GM21360 (cell line): ENCODE results near the gene COL5A1.

Experiments
- ATAC-seq: cut with Tn5 transposase; IDR thresholded peaks from one replicate; pipeline ENCODE4 v1.9.1; 2021; ENCODE audit warnings: mild to moderate bottlenecking, moderate library complexity; ENCODE audit not compliant: unreplicated experiment

Gene COL5A1

GRCh38 chr9:134829356-134829937 lies 187.8 kb downstream of the COL5A1 start:
- no peak for ATAC-seq

- no peak for ATAC-seq
These were observed 188.5 kb downstream of the COL5A1 start for GRCh38 chr9:134830126-134830525.

- ATAC-seq = no peak
These were observed 189.5 kb downstream of the COL5A1 start for GRCh38 chr9:134830926-134831720.

GRCh38 chr9:134832471-134832870 lies 190.9 kb downstream of the COL5A1 start:
- ATAC-seq = no peak

- ATAC-seq = no peak
These were observed 191.8 kb downstream of the COL5A1 start for GRCh38 chr9:134833294-134833880.

GRCh38 chr9:134834217-134834956 lies 192.8 kb downstream of the COL5A1 start:
- no peak for ATAC-seq

- no peak for ATAC-seq
These were observed 193.4 kb downstream of the COL5A1 start for GRCh38 chr9:134834957-134835419.

- ATAC-seq = no peak
These were observed 193.8 kb downstream of the COL5A1 start for GRCh38 chr9:134835448-134835847.

- ATAC-seq = no peak
These were observed 194.4 kb downstream of the COL5A1 start for GRCh38 chr9:134835987-134836386.

- ATAC-seq = no peak
These were observed 194.9 kb downstream of the COL5A1 start for GRCh38 chr9:134836406-134836970.

- ATAC-seq = no peak
These were observed 195.9 kb downstream of the COL5A1 start for GRCh38 chr9:134837529-134837928.

GRCh38 chr9:134838651-134839454 lies 197.2 kb downstream of the COL5A1 start:
- ATAC-seq = no peak

GRCh38 chr9:134839455-134840125 lies 198.0 kb downstream of the COL5A1 start:
- no peak for ATAC-seq

- no peak for ATAC-seq
These were observed 198.9 kb downstream of the COL5A1 start for GRCh38 chr9:134840511-134840910.

GRCh38 chr9:134841180-134841904 lies 199.7 kb downstream of the COL5A1 start:
- ATAC-seq = no peak

- ATAC-seq = no peak
These were observed 200.7 kb downstream of the COL5A1 start for GRCh38 chr9:134842321-134842720.

GRCh38 chr9:134843740-134844139 lies 202.1 kb downstream of the COL5A1 start:
- ATAC-seq = no peak

- no peak for ATAC-seq
These were observed 203.2 kb downstream of the COL5A1 start for GRCh38 chr9:134844821-134845220.

- ATAC-seq = no peak
These were observed 204.6 kb downstream of the COL5A1 start for GRCh38 chr9:134846187-134846586.
